Stimulated activated CD8-positive, alpha-beta memory T cell treated with anti-CD3 and anti-CD28 coated beads, Interleukin-7, amount 100 ng/mL, for 48 hours (primary cell): ENCODE measurements around the gene DISC1.

Experiments used
- DNase-seq, 2 donors: peaks; one replicate each; pipeline ENCODE4 v3.0.0-alpha.2; 2020; ENCODE audit warnings: low read depth in 1 of 2; ENCODE audit errors: extremely low read depth in 1 of 2

The DISC1 gene

DNA sequence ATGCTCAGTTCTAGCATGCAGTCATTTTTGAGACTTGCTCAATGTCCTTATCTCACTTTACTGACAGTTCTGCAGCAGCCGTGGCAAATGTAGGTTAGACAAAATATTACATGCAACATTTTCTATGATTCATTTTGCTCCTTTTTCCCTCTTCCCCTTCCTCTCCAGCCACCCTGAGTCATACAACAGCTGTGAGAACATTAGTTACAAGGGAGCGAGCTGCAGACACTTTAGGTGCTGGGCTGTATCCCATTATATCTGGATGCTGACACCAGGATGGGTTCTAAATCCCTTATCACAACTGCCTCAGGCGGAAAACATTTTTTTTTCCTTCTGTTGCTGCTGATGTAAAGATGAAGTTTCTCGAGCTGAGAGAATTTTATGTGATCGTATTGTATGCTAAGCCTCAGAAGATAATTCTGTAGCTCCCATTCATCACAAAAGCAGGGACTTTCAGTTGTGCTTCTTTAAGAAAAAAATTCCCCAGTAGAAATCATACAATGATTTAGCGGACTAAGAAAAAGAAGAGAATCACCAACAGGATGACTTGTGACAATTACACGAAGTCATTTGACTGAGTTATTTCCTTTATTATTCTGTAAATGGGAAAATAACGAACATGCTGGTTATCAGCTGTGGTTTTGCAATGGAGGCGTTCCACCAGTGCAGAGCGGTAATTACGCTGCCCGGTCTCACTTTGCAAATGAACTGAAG is 345.0 kb downstream of the DISC1 start:
- no peak for DNase-seq

- DNase-seq: no peak
These were observed 345.5 kb downstream of the DISC1 start for GRCh38 chr1:231972111-231972445.

DNA sequence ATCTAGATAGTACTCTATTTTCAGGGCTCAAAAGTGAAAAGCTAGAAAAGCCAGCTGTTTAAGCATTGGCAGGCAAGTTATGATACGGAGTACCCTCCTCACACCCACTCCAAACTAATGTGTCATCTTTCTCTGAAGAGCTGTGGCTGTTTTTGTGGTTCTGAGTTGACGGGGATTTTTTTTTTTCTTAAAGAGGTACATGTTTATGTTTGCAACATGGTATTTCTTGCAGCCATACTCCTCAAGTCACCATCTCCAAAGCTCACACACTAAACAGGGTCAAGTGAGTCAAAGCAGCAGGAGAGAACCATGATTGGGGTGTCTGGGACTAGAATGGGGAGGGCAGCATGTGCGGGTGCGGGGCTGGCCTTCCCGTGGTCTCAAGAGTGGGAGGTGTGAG is 347.2 kb downstream of the DISC1 start:
- peak in 1 of 2 donors; percentile 17 for DNase-seq

- no peak for DNase-seq
These were observed 349.6 kb downstream of the DISC1 start for GRCh38 chr1:231976231-231976630.

DNA sequence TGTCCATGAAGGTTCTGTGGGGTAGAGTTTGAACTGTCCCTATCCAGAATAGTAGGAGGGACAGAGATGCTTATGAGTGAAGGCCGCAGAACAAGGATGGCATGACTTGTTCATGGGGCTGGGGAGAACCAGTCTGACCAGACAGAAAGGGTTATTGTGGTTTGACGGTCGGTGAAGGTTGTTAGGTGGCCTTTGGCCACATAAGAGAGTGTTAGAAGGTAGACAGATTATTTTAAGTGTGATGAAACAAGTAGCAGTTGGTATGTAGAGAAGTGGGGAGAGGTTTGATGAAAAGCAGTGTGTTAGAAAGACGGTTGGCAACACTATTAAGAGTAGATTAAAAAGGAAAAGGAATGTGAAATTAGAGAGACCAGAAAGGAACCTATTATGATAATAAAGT is 355.1 kb downstream of the DISC1 start:
- no peak for DNase-seq

GRCh38 chr1:231982871-231983587 is 356.4 kb downstream of the DISC1 start:
- no peak for DNase-seq

- no peak for DNase-seq
These were observed 357.1 kb downstream of the DISC1 start for GRCh38 chr1:231983588-231984193.

GRCh38 chr1:231985296-231986023 is 358.9 kb downstream of the DISC1 start:
- no peak for DNase-seq

- no peak for DNase-seq
These were observed 360.2 kb downstream of the DISC1 start for GRCh38 chr1:231986631-231987336.

DNA sequence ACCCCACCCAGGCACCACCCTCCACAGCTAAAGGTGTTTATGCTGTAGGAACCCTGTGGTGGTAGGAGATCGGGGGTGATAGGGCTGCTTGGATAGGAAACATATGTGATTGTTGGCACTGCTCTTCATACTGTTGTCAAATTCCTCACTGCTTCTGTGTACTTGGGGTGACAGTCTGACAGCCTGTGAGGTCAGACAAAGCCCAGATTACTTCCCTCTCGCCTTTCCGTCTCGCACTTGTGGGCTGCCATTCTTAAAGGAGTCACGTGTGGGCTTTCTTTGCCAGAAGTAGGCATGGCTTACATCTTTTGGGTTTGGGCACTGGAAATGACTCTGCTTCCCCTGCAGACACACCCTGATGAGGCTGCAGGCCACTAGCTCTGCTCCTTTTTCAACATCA is 363.8 kb downstream of the DISC1 start:
- DNase-seq: no peak

GRCh38 chr1:231991231-231991630 is 364.6 kb downstream of the DISC1 start:
- no peak for DNase-seq

GRCh38 chr1:231993968-231994455 is 367.4 kb downstream of the DISC1 start:
- no peak for DNase-seq

DNA sequence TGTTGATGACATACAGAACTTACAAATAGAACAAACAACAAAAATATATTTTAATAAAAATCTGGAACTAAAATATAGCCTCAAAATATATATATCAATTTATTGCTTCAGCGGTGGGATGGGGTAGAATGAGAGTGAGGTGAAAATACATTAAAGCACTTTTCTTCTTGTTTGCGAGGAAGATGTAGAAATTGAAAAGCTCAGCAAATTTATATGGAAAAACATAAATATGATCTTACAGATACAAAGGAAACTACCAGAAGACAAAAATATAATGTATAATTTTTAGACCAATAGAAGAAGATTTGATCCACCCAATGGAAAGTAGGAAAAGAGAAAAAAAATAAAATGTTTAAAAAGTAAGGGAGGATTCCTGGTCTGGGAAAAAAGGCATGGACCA is 372.2 kb downstream of the DISC1 start:
- no peak for DNase-seq

DNA sequence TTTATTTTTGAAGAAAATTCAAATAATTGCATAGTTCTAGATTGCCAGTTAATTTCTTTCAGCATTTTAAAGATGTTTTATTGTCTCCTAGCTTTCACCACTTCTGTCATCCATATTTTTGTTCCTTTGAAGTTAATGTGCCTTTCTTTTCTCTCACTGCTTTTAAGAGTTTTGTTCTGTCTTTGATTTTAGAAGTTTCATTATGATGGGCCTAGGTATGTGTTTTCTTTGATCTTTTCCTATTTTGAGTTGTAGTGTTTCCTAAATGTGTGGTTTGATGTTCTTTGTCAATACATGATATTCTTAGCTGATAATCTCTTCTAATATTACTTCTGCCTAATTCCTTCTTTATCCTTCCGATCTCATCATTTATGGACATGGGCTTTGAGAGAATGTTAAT is 378.7 kb downstream of the DISC1 start:
- DNase-seq: no peak

- no peak for DNase-seq
These were observed 383.2 kb downstream of the DISC1 start for GRCh38 chr1:232009741-232010140.

DNA sequence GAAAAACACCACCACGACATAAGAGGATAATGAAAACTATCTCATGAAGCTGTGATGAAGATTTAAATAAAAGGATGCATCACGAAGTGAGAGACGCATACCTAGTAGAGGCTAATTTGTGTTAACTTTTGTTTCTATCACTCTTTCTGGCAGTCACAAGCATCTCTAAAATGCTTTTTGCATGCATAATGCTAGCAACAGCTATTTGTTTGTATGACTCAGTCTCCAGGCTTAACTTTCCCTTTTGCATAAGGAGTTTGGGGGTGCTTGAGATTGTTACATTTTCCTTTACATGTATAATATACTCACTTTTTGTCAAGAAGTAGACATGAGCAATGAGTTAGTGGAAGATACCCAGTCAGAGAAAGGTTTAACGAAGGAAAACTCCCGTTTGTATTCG is 385.4 kb downstream of the DISC1 start:
- no peak for DNase-seq

DNA sequence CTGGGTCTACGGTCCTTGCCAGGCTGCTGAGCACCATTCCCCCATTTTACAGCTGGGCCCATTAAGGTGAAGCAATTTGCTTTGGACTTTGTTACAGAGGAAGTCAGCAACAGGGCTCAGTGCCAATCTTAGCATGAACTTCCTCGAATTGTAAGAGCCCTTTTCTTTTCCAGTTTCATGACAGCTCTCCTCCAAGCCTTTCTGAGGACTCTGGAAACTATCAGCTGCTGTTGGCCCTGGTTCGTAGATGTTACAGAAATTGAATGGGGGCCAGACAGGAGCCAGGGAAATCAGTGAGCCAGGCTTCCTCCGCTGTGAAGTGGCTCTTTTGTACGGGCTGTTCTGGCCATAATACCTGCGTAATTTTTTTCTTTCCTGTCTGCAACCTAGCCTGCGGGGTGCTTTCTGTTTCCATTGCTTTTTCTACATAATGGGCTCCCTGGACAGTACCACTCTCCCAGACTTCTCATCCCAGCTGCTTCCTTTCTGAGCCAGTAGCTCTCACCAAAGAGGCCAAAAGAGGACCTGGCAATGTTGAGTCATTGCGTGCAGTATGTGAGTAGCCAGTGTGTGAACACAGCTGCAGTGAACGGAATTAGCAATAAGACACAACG is 386.3 kb downstream of the DISC1 start:
- no peak for DNase-seq

DNA sequence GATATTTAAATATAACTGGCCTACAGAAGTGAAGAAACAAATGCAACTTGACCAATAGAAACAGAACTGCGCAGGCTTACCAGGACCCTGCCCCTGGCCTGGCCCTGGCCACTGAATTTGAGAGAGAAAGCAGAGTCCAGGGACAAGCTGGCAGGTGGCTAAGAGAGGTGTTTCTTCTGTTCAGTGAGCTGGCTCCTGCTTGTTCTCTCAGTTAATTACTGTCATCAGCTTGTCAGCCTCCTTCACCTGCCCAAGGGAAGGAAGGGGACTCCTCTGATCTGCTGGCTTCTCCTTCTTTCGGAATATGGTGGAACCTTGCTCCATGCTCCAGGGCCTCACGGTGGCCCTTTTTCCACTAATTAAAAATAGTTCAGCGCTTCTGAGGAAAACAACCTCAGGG is 388.4 kb downstream of the DISC1 start:
- DNase-seq: no peak

DNA sequence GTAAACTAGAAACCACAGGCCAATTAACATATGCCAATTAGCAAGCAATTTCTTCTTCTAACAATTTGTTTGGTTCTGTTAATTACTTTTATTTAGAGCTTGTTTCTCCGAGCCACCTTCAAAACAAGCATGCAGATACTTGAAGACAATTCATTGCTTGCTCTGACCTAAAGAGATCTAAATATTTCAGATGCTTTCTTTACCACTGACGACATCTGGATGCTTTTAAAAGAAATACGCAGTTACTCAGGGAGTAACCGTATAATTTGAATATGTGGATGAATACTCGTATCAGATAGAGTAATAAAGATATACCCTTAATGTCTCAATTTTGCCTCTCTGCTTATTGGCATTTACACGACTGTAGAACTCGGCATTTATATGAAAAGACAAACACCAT is 390.0 kb downstream of the DISC1 start:
- DNase-seq: no peak

DNA sequence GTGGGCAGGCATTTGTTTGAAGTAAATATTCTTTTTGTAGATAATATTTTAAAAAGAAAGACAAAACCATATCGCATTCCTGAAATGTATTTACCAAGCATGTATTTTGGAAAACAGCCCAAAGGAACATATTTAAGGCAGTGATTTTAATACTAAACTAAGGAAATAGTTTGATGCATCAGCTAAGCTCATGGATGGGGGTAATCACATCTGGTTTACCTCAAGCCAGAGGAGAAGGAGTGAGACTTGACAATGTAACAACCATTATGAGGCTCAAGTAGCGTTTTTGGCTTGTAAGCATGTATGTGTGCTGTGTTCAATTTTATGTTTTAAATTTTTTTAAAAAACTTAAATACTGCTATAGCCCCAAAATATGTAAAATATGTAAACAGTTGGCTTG is 390.5 kb downstream of the DISC1 start:
- no peak for DNase-seq
